Fibroblast of lung (primary cell): ENCODE measurements around the gene HECW1. TPM values are rescaled to one million over a fixed set of nuclear protein-coding genes. Genes with fewer than 3 reads are reported as not detected.

ENCODE experiments used
- DNase-seq, 2 donors: peaks; one replicate each; pipeline versions ENCODE4 v3.0.0 to v3.0.0-alpha.2; 2010; ENCODE audit warnings: low read depth in 2 of 2
- H2AFZ ChIP-seq: 2 replicates; pipeline ENCODE4 v1.5.1; 2012; ENCODE audit warnings: low read length, control low read depth, inconsistent platforms
- H3K27ac ChIP-seq: 2 replicates; pipeline ENCODE4 v1.5.1; 2011; ENCODE audit warnings: low read length, control low read depth; ENCODE audit not compliant: insufficient read depth
- H3K27me3 ChIP-seq: 2 replicates; pipeline ENCODE4 v1.5.1; 2011; ENCODE audit warnings: mild to moderate bottlenecking, low read length; ENCODE audit not compliant: control insufficient read depth, insufficient read depth
- H3K36me3 ChIP-seq: 2 replicates; pipeline ENCODE4 v1.5.1; 2011; ENCODE audit warnings: low read length; ENCODE audit not compliant: control insufficient read depth, insufficient read depth
- H3K4me1 ChIP-seq: 2 replicates; pipeline ENCODE4 v1.5.1; 2011; ENCODE audit warnings: low read length; ENCODE audit not compliant: control insufficient read depth, insufficient read depth; ENCODE audit errors: extremely low read depth
- H3K4me2 ChIP-seq: 2 replicates; pipeline ENCODE4 v1.5.1; 2011; ENCODE audit warnings: low read length, control low read depth; ENCODE audit not compliant: insufficient read depth; ENCODE audit errors: extremely low read depth
- H3K4me3 ChIP-seq, 4 experiments: fragments of 200-600 bp in 1 of 4; sonication (generic) in 1 of 4; replicated peaks in 1 of 4; 2 replicates each; pipeline ENCODE4 v1.5.1; 2011 to 2016; ENCODE audit warnings: low read length in 4 of 4, low read depth in 3 of 4, mild to moderate bottlenecking in 3 of 4, control low read depth in 2 of 4, inconsistent platforms in 1 of 4, mixed read lengths in 1 of 4; ENCODE audit not compliant: insufficient read depth in 1 of 4; ENCODE audit errors: control extremely low read depth in 1 of 4
- H3K79me2 ChIP-seq: 2 replicates; pipeline ENCODE4 v1.5.1; 2012; ENCODE audit warnings: mild to moderate bottlenecking, low read length, inconsistent platforms; ENCODE audit not compliant: control insufficient read depth, insufficient read depth
- H3K9ac ChIP-seq: 2 replicates; pipeline ENCODE4 v1.5.1; 2011; ENCODE audit warnings: mild to moderate bottlenecking, low read length, control low read depth; ENCODE audit not compliant: insufficient read depth
- H3K9me3 ChIP-seq: 2 replicates; pipeline ENCODE4 v1.5.1; 2012; ENCODE audit warnings: low read depth, low read length; ENCODE audit not compliant: control insufficient read depth, insufficient read depth
- H4K20me1 ChIP-seq: 2 replicates; pipeline ENCODE4 v1.5.1; 2011; ENCODE audit warnings: low read length; ENCODE audit not compliant: control insufficient read depth, insufficient read depth; ENCODE audit errors: extremely low read depth
- CTCF ChIP-seq, 2 donors: IDR thresholded peaks in 1 of 2; conservative IDR thresholded peaks in 1 of 2; 1 replicate in 1 of 2; 2 replicates in 1 of 2; pipeline ENCODE4 v1.5.1; 2011 to 2012; ENCODE audit warnings: low read length in 2 of 2, control low read depth in 1 of 2, inconsistent platforms in 1 of 2, low read depth in 1 of 2, mild to moderate bottlenecking in 1 of 2
- EZH2 ChIP-seq: IDR thresholded peaks from 2 replicates; pipeline ENCODE4 v1.5.1; 2012; ENCODE audit warnings: low read length, control low read depth, mild to moderate bottlenecking; ENCODE audit errors: missing control alignments
- polyA plus RNA-seq, 2 donors: library from polyadenylated mRNA; depleted of rRNA in 1 of 2; stranded (reverse) in 1 of 2; unstranded in 1 of 2; fragments of >200 nt; gene quantifications; 2 replicates each; pipeline ENCODE4 v1.2.1, GENCODE V29; 2011 to 2012; ENCODE audit warnings: missing spikeins in 1 of 2
- total RNA-seq: library from RNA; depleted of rRNA; stranded (reverse); fragments of >200 nt; gene quantifications from 2 replicates; pipeline ENCODE4 v1.2.1, GENCODE V29; 2014

Gene HECW1
- total and polyA plus RNA-seq, 2 donors (not counting 1 experiment from before 2014, with no cell fraction given) = 1.1 to 6.1 TPM

DNA sequence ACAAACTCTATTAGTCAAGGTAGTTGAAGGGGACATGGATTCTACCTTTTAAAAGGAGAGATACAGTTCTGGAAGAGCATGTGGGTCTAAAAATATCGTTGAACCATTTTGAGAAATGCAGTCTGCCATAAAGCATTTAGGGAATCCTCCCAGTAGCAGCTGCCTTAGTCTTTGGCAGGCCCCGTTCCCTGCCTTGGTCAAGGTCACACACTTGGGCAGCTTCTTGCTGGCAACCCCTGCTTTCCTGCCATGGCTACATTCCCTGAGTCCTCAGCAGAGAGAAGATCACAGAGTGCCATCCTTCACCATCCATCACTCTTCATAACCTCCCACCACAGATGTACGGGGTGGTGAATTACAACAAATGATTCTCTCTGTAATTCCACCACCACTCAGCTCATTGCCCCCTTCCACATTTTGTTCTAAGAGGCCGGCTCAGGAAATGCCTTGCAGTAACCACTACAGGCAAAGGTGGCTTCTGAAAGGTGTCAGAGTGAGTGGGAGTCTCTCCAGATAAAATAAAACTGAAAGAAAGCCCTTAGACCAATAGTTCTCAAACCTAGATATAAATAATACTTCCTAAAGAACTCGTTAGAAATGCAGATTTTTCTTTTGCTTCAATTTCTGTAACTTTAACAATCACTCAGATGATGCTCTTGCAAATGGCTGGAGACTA lies 349.0 kb downstream of the HECW1 start:
- DNase-seq = no peak
- Histone ChIP-seq H3K4me3 (no peak overlapping the region), H3K27me3 (no peaks in the 10 kb centered on the region), H3K79me2 (no peaks in the 10 kb centered on the region), H2AFZ (no peak overlapping the region), H3K36me3 (no peaks in the 10 kb centered on the region), H3K4me2 (no peak overlapping the region), H3K27ac (no peak overlapping the region), H3K9me3 (no peaks in the 10 kb centered on the region), H3K9ac (no peak overlapping the region), H4K20me1 (no peaks in the 10 kb centered on the region), H3K4me1 (no peaks in the 10 kb centered on the region)
- TF ChIP-seq EZH2 = no peak
- TF ChIP-seq CTCF (conservative IDR thresholded peaks at IDR 0.05 in 1 of 2, IDR thresholded peaks at IDR 0.05 in 1 of 2; ENCODE audit: low read depth in 1 of 2, low read length in 2 of 2) = no peak

DNA sequence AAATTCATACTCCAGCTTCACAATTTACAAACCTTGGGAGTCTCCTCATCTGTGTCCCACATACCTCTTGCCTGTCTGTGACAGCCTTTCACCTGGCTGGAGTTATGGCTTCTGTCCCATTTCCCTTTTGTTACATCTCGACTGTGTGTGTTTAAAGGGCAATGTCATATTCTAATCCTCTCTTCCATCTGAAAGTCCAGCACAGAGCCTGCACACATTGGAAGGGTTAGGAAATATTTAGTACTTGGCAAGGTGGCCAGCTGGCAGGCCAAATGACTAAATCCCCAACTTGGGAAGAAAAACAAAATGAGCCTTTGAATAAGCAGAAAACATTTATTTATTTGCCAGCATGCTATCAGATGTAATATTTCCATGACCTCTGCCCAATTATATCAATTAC lies 350.4 kb downstream of the HECW1 start:
- no peaks in the 10 kb centered on the region for H3K27me3 ChIP-seq
- H3K9ac ChIP-seq = no peak overlapping the region
- no peaks in the 10 kb centered on the region for H3K36me3 ChIP-seq
- peak in 1 of 2 donors; percentile 10 for DNase-seq
- no peaks in the 10 kb centered on the region for H3K9me3 ChIP-seq
- no peak overlapping the region for H2AFZ ChIP-seq
- TF ChIP-seq CTCF (conservative IDR thresholded peaks at IDR 0.05 in 1 of 2, IDR thresholded peaks at IDR 0.05 in 1 of 2; ENCODE audit: low read depth in 1 of 2, low read length in 2 of 2) (no peak), EZH2 (no peak)
- H4K20me1 ChIP-seq = no peaks in the 10 kb centered on the region
- H3K79me2 ChIP-seq = no peaks in the 10 kb centered on the region
- H3K4me3 ChIP-seq = no peak overlapping the region
- peaks cover 9% of the 10 kb centered on the region for H3K4me1 ChIP-seq
- H3K27ac ChIP-seq = no peak overlapping the region
- H3K4me2 ChIP-seq = no peak overlapping the region

- peak in 1 of 2 donors; percentile 40 for DNase-seq
- H3K27me3 ChIP-seq = no peaks in the 10 kb centered on the region
- H3K4me2 ChIP-seq = no peak overlapping the region
- TF ChIP-seq EZH2 (no peak), CTCF (conservative IDR thresholded peaks at IDR 0.05 in 1 of 2, IDR thresholded peaks at IDR 0.05 in 1 of 2; ENCODE audit: low read depth in 1 of 2, low read length in 2 of 2) (no peak)
- H3K9me3 ChIP-seq = no peaks in the 10 kb centered on the region
- no peaks in the 10 kb centered on the region for H3K36me3 ChIP-seq
- H3K27ac ChIP-seq = no peak overlapping the region
- H3K4me3 ChIP-seq = no peak overlapping the region
- peaks cover 9% of the 10 kb centered on the region for H3K4me1 ChIP-seq
- no peak overlapping the region for H2AFZ ChIP-seq
- H3K9ac ChIP-seq = no peak overlapping the region
- no peaks in the 10 kb centered on the region for H4K20me1 ChIP-seq
- H3K79me2 ChIP-seq = no peaks in the 10 kb centered on the region
Measured at GRCh38 chr7:43463401-43463980, 351.0 kb downstream of the HECW1 start.
